ENCODE measurements around the gene NUTF2. TPM values are rescaled to one million over a fixed set of nuclear protein-coding genes. Genes with fewer than 3 reads are reported as not detected.

NUTF2 gene
- total and polyA plus RNA-seq, 2 experiments from 2014 or later: 100 to 197 TPM

DNA sequence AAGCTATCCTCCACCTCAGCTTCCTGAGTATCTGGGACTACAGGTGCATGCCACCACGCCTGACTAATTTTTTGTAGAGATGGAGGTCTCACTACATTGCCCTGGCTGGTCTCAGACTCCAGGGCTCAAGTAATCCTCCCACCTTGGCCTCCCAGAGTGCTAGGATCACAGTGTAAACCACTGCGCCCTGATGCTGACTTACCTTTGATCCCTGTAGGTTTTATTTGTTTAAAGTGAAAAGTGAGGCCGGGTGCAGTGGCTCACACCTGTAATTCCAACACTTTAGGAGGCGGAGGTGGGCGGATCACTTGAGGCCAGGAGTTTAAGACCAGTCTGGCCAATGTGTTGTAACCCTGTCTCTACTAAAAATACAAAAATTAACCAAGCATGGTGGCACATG is 55.0 kb downstream of the NUTF2 start:
- Histone ChIP-seq H3K79me2 (peaks cover 95% of the 10 kb centered on the region), H3K36me3 (replicated peaks; ENCODE audit: insufficient read depth, low read depth) (no peaks in the 10 kb centered on the region), H3K4me2 (no peak overlapping the region), H3K27me3 (no peaks in the 10 kb centered on the region), H3K27ac (no peak overlapping the region), H4K20me1 (ENCODE audit: insufficient read depth, poor library complexity, severe bottlenecking) (peaks cover 46% of the 10 kb centered on the region), H3K9me2 (replicated peaks; ENCODE audit: insufficient read depth) (no peaks in the 10 kb centered on the region), H3K4me1 (ENCODE audit: insufficient read depth) (no peaks in the 10 kb centered on the region), H3K9me3 (ENCODE audit: low read depth) (no peaks in the 10 kb centered on the region), H2AFZ (no peak overlapping the region), H3K4me3 (no peak overlapping the region)
- no peak for DNase-seq (ENCODE audit: low spot score)
- 75% methylated on average over 5 of the region's 5 CpGs for WGBS (ENCODE audit: low lambda C conversion rate, missing lambda C conversion rate)
- no peak for TF ChIP-seq EZH2phosphoT487 (IDR thresholded peaks at IDR 0.05; ENCODE audit: low read depth, severe bottlenecking, unreplicated experiment)

DNA sequence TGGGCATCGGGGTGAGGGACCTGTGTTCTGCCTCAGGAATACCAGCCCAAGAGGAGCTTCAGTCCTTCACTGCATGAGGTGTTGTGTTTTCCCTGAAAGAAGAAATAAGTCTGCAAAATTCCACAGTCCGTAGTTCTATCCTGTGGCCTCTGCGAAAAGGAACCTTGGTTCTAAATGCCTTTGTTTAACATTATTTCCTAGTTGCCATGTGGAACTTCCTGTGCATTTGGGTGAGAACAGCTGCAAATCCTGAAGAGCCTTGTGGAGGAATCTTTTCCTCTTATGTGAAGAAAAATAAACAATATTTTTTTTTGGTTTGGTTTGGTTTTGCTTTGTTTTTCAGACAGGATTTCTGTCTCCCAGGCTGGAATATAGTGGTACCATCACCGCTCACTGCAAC is 56.1 kb downstream of the NUTF2 start:
- Histone ChIP-seq H2AFZ (no peak overlapping the region), H3K9me3 (ENCODE audit: low read depth) (no peaks in the 10 kb centered on the region), H3K4me2 (no peak overlapping the region), H4K20me1 (ENCODE audit: insufficient read depth, poor library complexity, severe bottlenecking) (peaks cover 38% of the 10 kb centered on the region), H3K9me2 (replicated peaks; ENCODE audit: insufficient read depth) (no peaks in the 10 kb centered on the region), H3K4me3 (no peak overlapping the region), H3K36me3 (replicated peaks; ENCODE audit: insufficient read depth, low read depth) (no peaks in the 10 kb centered on the region), H3K4me1 (ENCODE audit: insufficient read depth) (no peaks in the 10 kb centered on the region), H3K27me3 (no peaks in the 10 kb centered on the region), H3K27ac (no peak overlapping the region), H3K79me2 (peaks cover 84% of the 10 kb centered on the region)
- DNase-seq (ENCODE audit: low spot score): no peak
- 96% methylated on average over 4 of the region's 4 CpGs for WGBS (ENCODE audit: low lambda C conversion rate, missing lambda C conversion rate)
- TF ChIP-seq EZH2phosphoT487 (IDR thresholded peaks at IDR 0.05; ENCODE audit: low read depth, severe bottlenecking, unreplicated experiment) (no peak), EZH2 (IDR thresholded peaks at IDR 0.05; ENCODE audit: borderline replicate concordance) (no peak)
- TF ChIP-seq, protein P1, sequence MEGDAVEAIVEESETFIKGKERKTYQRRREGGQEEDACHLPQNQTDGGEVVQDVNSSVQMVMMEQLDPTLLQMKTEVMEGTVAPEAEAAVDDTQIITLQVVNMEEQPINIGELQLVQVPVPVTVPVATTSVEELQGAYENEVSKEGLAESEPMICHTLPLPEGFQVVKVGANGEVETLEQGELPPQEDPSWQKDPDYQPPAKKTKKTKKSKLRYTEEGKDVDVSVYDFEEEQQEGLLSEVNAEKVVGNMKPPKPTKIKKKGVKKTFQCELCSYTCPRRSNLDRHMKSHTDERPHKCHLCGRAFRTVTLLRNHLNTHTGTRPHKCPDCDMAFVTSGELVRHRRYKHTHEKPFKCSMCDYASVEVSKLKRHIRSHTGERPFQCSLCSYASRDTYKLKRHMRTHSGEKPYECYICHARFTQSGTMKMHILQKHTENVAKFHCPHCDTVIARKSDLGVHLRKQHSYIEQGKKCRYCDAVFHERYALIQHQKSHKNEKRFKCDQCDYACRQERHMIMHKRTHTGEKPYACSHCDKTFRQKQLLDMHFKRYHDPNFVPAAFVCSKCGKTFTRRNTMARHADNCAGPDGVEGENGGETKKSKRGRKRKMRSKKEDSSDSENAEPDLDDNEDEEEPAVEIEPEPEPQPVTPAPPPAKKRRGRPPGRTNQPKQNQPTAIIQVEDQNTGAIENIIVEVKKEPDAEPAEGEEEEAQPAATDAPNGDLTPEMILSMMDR (IDR thresholded peaks at IDR 0.05; ENCODE audit: poor library complexity): no peak

DNA sequence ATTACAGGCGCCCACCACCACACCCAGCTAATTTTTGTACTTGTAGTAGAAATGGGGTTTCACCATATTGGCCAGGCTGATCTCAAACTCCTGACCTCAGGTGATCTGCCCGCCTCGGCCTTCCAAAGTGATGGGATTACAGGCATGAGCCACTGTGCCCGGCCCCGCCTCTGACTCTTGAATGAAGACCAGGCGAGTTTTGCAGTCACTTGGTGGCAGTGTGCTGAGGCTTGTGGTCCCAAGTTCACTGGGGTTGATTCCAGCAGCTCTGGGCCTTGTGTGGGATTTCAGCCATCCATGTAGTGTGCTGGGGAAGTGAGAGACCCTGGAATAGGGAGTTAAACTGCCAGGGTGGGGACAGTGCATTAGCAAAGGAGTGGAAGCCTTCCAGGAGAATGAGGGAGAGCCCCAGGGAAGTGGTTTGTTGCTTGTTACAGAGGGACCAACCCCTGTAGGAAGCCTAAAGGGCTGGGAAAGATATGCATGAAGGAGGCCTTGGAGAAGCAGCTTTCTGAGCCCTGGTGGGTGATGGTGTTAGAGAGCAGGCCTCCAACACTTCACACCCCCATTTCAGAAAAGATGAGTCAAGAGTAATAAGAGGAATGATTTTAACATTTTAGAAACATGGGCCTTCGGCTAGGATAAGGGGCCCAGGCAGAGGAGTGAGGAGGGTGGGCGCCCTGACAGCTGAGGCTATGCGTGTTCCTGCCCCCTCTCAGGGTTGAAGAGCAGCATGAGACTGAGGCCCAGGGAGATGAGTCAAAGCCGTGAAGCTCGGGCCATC is 60.9 kb downstream of the NUTF2 start:
- Histone ChIP-seq H3K36me3 (replicated peaks; ENCODE audit: insufficient read depth, low read depth) (no peaks in the 10 kb centered on the region), H3K4me2 (no peak overlapping the region)

More for the DNA sequence above, 60.9 kb downstream of the NUTF2 start:
- no peaks in the 10 kb centered on the region for H3K9me3 ChIP-seq (ENCODE audit: low read depth)
- H3K4me1 ChIP-seq (ENCODE audit: insufficient read depth): no peaks in the 10 kb centered on the region
- H4K20me1 ChIP-seq (ENCODE audit: insufficient read depth, poor library complexity, severe bottlenecking): peaks cover 3% of the 10 kb centered on the region
- WGBS (ENCODE audit: low lambda C conversion rate, missing lambda C conversion rate): 89% methylated on average over 11 of the region's 11 CpGs
- no peak overlapping the region for H2AFZ ChIP-seq
- no peak overlapping the region for H3K4me3 ChIP-seq
- TF ChIP-seq EZH2 (IDR thresholded peaks at IDR 0.05; ENCODE audit: borderline replicate concordance) (no peak), EZH2phosphoT487 (IDR thresholded peaks at IDR 0.05; ENCODE audit: low read depth, severe bottlenecking, unreplicated experiment) (no peak)
- TF ChIP-seq, protein P1 (IDR thresholded peaks at IDR 0.05; ENCODE audit: poor library complexity): no peak
- no peak for DNase-seq (ENCODE audit: low spot score)
- H3K27me3 ChIP-seq: no peaks in the 10 kb centered on the region
- H3K27ac ChIP-seq: no peak overlapping the region
- H3K9me2 ChIP-seq (replicated peaks; ENCODE audit: insufficient read depth): no peaks in the 10 kb centered on the region
- peaks cover 55% of the 10 kb centered on the region for H3K79me2 ChIP-seq

Measured in hepatocyte (in vitro differentiated cells).